ENCODE measurements around the gene NMNAT2. TPM values are rescaled to one million over a fixed set of nuclear protein-coding genes. Genes with fewer than 3 reads are reported as not detected.

NMNAT2 gene
- total RNA-seq, 1 experiment from 2014 or later, result 11.4 TPM

DNA sequence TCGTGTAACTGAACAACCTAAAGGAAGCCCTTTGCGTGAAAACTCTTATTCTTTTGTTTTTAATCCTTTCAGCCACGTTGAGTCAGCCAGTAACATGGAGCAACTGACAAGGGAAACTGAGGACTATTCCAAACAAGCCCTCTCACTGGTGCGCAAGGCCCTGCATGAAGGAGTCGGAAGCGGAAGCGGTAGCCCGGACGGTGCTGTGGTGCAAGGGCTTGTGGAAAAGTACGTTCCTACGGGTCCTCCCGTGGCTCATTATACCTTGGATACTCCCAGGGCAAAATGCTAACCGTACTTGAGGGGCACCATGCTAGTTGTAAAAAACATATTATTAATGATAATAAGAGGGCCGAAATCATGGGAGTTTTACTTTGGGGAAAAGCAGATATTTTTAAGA is 182.7 kb downstream of the NMNAT2 start:
- Histone ChIP-seq H3K27me3 (ENCODE audit: insufficient read depth, low read length) (no peaks in the 10 kb centered on the region), H2AFZ (ENCODE audit: low read length) (no peak overlapping the region)

More for the DNA sequence above, 182.7 kb downstream of the NMNAT2 start:
- no peaks in the 10 kb centered on the region for H3K79me1 ChIP-seq (ENCODE audit: insufficient read depth, low read depth, low read length, poor library complexity, severe bottlenecking)
- Mint-ChIP-seq H3K27me3 (ENCODE audit: low read depth) (no peaks in the 10 kb centered on the region), H3K9me3 (no peaks in the 10 kb centered on the region), H3K4me1 (peaks cover 31 to 37% of the 10 kb centered on the region in 2 experiments), H3K4me3 (peak overlapping the region; percentile 35 to 67), H3K36me3 (ENCODE audit: insufficient read depth in 1 of 3, low read depth in 3 of 3) (peaks cover 0 to 2% (median 0%) of the 10 kb centered on the region in 3 experiments; a peak in 1 of 7 replicates), H3K27ac (peak overlapping the region; percentile 50 to 97 (median 91); a peak in 6 of 7 replicates)
- no peak overlapping the region for H3K4ac ChIP-seq (ENCODE audit: low read depth, low read length)
- peak overlapping the region; percentile 86 for H2BK12ac ChIP-seq (ENCODE audit: insufficient read length, low read depth, low read length)
- H3K79me2 ChIP-seq (ENCODE audit: insufficient read depth, low read length), result no peaks in the 10 kb centered on the region
- no peak overlapping the region for H2BK120ac ChIP-seq (ENCODE audit: low read depth, low read length, poor library complexity, severe bottlenecking)
- H3T11ph ChIP-seq (ENCODE audit: low read length), result no peak overlapping the region
- no peak overlapping the region for H4K91ac ChIP-seq (ENCODE audit: insufficient read length, low read depth, low read length)
- peak overlapping the region; percentile 49 for H3K4me2 ChIP-seq (ENCODE audit: insufficient read depth, insufficient read length, low read length)
- H2BK20ac ChIP-seq (ENCODE audit: low read depth, low read length, poor library complexity, severe bottlenecking), result no peak overlapping the region
- no CpG with 5 or more reads among the region's 14 CpGs for WGBS (ENCODE audit: extremely low coverage, insufficient read length, low lambda C conversion rate)
- H3K23me2 ChIP-seq (ENCODE audit: insufficient read length, low read depth, low read length, poor library complexity, severe bottlenecking), result peaks cover 7% of the 10 kb centered on the region
- no peak overlapping the region for H3K27ac ChIP-seq (ENCODE audit: insufficient read length, low read depth, low read length)
- no peak overlapping the region for H3K56ac ChIP-seq (ENCODE audit: insufficient read length, low read depth, low read length)
- no peak overlapping the region for H4K5ac ChIP-seq (ENCODE audit: insufficient read length, low read depth, low read length)
- peak overlapping the region; percentile 20; the same call in 1 of the 2 replicates for H3K14ac ChIP-seq (ENCODE audit: insufficient read depth, low read length)
- H3K9ac ChIP-seq (ENCODE audit: extremely low read depth, insufficient read length, low read length), result no peak overlapping the region
- no peak overlapping the region for H2BK5ac ChIP-seq (ENCODE audit: insufficient read length, low read length)
- no peak overlapping the region for H3K23ac ChIP-seq (ENCODE audit: insufficient read length, low read depth, low read length)
- no peak overlapping the region for H4K8ac ChIP-seq (replicated peaks; ENCODE audit: insufficient read length, low read depth, low read length)
- DNase-seq, result no peak
- no peak overlapping the region for H2AK5ac ChIP-seq (ENCODE audit: insufficient read length, low read length)
- peaks cover 10% of the 10 kb centered on the region; the same call in 1 of the 2 replicates for H3K4me1 ChIP-seq (ENCODE audit: insufficient read depth, low read length)
- H2BK15ac ChIP-seq (ENCODE audit: low read depth, low read length), result no peak overlapping the region
- no peaks in the 10 kb centered on the region for H3K9me3 ChIP-seq (ENCODE audit: control insufficient read depth, low read depth, low read length)
- no peaks in the 10 kb centered on the region for H4K20me1 ChIP-seq (ENCODE audit: control insufficient read depth, insufficient read depth, insufficient read length)
- H3K18ac ChIP-seq (ENCODE audit: insufficient read length, low read depth, low read length), result no peak overlapping the region
- TF ChIP-seq, protein P1, sequence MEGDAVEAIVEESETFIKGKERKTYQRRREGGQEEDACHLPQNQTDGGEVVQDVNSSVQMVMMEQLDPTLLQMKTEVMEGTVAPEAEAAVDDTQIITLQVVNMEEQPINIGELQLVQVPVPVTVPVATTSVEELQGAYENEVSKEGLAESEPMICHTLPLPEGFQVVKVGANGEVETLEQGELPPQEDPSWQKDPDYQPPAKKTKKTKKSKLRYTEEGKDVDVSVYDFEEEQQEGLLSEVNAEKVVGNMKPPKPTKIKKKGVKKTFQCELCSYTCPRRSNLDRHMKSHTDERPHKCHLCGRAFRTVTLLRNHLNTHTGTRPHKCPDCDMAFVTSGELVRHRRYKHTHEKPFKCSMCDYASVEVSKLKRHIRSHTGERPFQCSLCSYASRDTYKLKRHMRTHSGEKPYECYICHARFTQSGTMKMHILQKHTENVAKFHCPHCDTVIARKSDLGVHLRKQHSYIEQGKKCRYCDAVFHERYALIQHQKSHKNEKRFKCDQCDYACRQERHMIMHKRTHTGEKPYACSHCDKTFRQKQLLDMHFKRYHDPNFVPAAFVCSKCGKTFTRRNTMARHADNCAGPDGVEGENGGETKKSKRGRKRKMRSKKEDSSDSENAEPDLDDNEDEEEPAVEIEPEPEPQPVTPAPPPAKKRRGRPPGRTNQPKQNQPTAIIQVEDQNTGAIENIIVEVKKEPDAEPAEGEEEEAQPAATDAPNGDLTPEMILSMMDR (conservative IDR thresholded peaks at IDR 0.05), result no peak
